ENCODE measurements around the gene LHX5.
"Not testable (repeated sequence)": the region's sequence is repeated elsewhere in the genome, so short reads cannot be mapped to it uniquely, and the experiment has no call there.

Gene LHX5

DNA sequence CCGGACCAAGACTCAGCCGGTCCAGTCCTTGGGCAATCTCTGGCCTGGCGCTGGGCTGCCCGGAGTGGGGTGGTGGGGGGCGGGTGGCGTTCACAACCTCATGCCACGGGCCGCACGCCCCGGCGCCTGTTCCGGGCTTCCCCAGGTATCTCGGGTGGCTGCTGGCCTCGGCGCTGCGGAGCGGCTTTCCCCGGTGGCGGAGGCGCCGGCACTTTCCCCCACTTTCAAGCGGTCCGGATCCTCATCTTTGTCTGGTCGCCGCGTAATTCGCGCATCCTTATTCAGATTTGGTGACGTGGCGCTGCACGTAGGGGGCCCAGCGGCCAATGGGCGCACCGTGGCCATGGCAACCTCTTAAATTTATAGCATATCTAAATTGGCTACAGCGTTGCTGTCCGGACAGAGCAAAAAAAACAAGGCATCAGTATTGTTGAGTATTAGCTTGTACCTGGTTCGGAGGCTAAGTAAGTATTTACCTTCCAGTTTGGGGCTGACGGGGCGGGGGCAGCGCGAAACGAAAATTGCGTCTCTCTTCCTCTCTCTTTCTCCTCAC lies at the start of gene LHX5:
Gene LHX5, minus strand, starts transcription at position 253 of the 553 bp plus-strand sequence. CDS start 373 bp downstream, outside the sequence.
- no peak for DNase-seq (ENCODE audit: low read depth in 2 of 2)

DNA sequence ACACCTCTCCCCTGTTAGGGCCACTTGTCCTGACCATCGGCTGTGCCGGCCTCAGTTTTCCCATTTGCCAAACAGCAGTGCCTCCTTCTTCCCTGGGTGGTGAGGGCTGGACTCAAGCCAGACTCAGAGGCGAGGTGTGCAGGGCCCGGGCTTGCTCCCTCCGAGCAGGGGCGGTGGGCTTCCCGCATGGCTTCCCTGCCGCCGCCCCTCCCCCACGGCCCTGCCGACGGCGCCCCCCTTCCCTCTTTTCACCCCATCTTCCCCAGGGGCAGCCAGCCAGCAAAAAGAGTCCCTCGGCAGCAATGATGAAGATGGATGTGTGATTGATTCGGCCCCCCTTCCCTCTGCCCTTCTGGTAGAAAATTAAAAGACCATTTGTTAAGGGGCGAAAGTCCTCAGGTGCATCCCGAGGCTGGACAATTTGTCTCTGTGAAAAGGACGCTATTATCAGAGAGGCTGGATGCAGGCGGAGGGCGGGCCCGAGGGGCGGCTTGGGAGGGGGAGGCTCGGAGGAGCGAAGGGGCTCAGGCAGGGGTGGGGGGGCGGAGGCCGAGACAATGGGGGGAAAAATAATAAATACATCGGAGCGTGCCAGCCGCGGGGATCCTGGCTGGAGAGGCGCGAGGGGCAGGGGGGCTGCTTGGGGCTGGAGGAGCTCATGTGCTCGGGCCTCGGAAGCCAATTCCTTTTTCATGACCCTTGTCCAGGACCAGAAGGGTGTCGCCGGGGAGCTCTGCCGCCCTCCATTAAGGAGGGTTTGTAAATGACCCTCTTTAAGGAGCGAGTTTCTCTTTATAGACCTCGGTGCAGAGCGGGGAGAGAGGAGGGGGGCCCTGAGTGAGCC lies 48.0 kb upstream of the LHX5 start:
- no peak for DNase-seq (ENCODE audit: low read depth in 2 of 2)

DNA sequence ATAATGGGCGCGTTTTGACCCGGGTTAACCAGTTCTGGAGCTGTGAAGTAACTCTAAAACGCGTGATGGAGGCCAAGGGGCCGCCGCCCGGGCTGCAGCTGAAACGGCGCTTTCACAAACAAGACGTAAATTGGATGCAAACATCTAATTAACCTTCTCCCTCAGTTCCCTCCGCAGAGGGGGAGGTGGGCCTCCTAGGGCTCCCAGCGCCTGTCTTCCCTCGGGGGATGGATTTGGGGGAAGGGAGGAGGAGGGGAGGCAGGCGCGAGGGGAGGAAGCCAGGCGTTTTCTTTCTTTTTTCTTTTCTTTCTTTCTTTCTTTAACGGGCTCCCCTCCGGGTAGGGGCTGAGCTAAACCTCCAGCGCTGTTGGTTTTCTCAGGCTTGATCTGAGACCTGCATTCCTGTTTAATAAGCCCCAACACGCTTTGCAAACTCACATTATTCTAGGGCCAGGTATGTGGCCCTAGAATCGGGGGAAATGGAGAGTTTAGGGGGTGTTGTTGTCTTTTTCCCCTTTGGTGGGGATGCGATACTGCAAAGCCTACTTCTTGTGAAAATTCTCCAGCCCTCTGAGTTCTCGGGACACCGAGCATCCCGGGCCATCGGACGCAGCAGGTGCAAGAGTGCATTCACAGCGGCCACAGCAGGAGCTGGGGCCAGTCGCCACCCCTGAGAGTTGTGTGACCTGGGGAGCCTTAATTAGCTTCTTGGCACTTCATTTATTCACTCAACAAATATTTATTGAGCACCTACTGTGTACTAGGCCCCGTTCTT lies 43.6 kb upstream of the LHX5 start:
- DNase-seq (ENCODE audit: low read depth in 2 of 2), result no peak

DNA sequence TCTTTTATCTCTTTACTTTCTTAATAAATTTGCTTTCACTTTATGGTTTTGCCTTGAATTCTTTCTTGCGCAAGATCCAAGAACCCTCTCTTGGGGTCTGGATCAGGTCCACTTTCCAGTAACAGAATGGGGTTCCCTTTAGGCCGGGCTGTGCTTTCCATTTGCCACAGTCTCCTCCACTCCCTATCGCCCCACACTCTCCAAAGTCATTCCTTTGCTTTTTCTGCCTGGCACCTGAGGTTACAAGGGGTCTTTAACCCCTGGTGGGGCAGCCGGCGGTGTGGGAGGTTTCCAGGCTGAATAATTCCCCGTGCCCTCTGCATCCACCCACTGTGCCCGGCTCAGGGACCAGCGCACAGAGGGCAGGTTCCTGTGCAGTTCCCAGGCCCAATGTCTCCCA lies 42.9 kb upstream of the LHX5 start:
- DNase-seq (ENCODE audit: low read depth in 2 of 2), result no peak

DNA sequence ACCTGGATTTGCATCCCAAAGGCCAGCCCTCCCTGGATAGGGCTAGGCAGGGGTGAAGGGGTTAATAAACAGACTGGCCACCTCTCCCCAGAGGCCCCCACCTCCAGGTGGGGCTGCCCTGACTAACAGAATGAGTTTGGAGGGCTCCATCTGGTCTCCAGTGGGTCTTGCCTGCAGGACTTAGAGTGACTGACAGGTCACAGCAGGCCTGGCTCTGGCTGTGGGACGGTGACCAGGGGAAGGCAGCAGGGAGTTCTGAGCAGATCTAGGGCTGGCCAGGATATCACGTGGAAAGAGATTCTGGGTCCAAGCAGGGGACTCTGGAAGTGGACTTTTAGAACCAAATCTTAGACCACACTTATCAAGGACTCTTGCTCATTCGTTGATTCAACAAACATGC lies 40.9 kb upstream of the LHX5 start:
- no peak for DNase-seq (ENCODE audit: low read depth in 2 of 2)

DNA sequence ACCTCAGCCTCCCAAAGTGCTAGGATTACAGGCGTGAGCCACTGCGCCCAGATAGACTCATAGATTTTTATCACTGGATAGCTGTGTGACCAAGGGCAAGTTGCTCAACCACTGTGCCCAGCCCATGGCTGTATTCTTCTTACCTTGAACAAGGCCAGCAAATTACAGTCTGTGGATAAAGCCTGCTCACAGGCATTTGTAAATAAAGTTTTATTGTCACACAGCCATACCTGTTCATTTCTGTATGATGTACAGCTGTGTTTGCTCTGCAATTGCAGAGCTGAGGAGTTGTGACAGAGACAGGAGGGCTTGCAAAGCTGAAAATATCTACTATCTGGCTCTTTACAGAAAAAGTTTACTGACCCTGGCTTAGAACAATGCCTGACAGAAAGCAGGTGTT lies 35.2 kb upstream of the LHX5 start:
- DNase-seq (ENCODE audit: low read depth in 2 of 2), result no peak

DNA sequence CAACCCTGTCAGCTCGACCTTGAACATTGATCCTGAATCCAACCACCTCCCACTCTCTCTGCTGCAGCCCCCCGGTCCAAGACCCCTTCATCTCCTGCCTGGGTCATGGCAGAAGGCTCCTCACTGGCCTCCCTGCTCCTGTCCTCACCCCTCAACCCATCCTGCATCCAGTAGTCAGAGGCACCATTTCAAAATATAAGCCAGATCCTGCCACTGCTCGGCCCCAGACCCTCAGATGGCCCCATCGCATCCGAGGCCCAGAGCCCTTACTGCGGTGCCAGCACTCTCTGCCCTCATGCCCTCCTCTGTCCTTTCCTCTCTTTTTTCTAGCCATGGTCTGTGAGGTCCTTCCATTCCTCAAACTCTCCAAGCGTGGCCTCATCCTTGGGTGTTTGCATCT lies 34.3 kb upstream of the LHX5 start:
- no peak for DNase-seq (ENCODE audit: low read depth in 2 of 2)

DNA sequence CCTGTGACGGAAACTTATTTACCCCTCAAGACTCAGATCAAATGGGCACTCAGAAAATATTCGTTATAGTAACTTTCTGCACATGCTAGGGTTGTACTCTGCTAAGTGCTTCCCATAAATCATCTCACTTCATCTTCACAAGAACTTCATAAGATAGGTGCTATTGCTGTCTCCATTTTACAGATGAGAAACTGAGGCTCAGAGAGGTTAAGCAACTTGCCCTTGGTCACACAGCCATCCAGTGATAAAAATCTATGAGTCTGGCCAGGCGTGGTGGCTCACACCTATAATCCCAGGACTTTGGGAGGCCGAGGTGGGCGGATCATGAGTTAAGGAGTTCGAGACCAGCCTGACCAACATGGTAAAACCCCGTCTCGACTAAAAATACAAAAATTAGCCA lies 33.2 kb upstream of the LHX5 start:
- DNase-seq (ENCODE audit: low read depth in 2 of 2), result no peak

DNA sequence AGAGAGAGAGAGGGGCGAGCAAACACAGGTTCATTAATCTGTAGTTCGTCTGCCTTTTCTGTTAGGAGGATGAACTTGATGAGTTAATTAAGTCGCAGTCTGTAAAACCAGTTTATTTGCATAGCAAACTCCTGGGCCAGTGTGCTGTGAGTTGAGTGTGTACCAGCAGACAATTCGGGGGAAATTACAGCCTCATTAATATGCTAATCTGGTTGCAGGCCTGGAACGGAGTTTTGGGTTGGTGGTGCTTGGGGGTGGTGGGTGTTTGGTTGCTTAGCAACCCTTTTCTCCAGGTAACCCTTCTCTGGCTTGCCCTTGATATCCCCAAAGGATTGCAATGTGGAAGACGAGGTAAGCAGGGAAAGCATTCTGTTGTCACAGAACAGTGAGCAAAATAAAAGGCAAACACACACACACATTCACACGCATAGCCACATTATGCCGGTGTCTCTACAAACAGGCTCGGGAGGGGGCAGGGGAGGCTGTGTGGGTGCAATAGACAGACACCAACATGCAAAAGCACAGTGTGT lies 29.2 kb upstream of the LHX5 start:
- no peak for DNase-seq (ENCODE audit: low read depth in 2 of 2)

DNA sequence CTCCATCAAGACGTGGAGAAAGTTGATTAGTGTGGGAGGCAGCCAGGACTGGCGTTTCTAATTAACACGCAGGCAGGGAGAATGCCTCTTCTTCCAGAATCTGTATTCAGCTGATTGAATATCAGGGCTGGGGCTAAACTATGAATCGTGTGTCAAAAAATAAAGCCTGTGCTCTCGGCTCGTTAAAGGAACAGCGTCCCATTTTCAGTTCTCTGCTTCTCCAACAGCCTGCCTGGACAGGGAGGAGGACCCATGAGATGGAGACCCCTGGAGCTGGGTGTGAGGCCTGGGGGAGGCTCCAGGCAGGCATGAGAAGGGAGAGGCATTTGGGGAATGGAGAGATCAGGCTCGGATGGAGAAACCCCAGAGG lies 28.6 kb upstream of the LHX5 start:
- no peak for DNase-seq (ENCODE audit: low read depth in 2 of 2)

DNA sequence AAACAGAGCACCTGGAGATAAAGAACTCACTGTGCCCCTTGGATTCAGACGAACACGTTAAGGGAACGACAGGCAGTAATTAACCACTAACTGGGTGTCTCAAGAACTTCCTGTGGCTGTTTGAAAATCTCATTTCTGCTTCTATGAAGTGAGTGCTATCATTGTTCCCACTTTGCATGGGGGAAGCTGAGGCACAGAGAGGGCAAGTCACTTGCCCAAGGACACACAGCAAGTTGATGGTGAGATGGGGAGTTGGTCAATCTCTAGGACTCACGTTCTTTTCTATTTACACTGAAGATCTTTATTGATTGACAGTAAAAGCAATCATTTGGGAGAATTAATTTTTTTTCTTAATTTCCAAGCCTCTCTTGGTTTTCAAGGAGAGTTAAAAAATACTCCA lies 26.8 kb upstream of the LHX5 start:
- no peak for DNase-seq (ENCODE audit: low read depth in 2 of 2)

DNA sequence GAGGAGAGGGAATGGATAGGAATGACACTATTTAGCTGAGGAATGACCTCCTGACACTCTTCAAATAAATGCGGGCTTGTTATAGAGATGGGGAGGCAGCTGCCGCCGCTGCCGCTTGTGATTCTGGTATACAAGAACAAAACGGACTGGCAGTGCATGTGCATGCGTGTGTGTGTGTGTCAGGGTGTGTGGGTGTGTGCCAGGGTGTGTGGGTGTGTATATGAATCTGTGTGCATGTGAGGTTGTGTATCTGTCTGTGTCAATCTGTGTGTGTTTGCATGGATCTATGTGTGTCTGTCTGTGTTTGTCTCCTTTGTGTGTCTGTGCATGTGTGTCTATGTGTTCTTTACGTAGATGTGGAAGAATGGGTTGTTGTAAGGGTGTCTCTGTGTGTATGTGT lies 26.0 kb upstream of the LHX5 start:
- DNase-seq (ENCODE audit: low read depth in 2 of 2), result no peak

DNA sequence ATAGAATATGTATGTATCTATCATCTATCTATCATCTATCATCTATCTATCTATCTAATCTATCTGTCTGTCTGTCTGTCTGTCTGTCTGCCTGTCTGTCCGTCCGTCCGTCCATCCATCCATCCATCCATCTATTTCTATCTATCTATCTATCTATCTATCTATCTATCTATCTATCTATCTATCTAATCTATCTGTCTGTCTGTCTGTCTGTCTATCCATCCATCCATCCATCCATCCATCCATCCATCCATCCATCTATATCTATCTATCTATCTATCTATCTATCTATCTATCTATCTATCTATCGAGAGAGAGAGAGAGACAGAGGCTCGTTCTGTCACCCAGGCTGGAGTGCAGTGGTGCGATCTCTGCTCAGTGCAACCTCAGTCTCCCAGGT lies 24.3 kb upstream of the LHX5 start:
- not testable (repeated sequence) for DNase-seq (ENCODE audit: low read depth in 2 of 2)

DNA sequence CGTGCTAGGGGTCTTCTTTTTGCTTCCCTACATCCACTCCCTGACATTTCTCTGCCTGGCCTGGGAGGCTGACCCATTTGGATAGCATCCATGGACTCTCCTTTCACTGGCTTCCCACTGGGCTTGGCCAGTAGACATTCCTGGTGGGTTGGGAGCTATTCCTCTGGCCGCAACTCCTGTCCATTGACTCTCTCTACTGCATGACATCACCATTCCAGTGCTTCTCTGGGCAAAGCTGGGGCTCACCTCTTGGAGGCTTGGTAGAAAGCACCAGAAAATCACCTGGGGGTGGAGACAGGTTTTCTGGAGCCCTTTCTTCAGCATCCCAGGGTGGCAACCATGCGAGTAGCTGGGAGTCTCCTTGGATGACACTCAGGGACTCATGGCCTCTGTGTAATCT lies 16.7 kb upstream of the LHX5 start:
- DNase-seq (ENCODE audit: low read depth in 2 of 2), result no peak

DNA sequence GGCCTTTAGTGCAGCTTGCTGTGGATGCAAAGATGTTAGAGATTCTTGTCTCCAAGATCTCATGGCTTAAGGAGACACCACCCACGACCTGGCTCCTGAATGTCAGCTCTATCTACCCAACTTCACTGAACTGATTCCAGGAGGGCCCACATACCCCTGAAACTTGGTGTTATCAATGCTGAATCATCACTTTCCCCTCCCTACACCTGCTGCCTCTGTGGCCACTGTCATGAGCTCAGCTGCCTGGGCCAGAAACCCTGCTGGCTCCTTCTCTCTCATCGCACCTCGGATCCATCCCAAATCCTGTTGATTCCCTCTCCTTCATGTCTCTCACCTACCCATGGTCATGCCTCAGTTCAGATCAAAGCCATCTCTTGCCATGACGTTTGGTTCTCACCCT lies 15.1 kb upstream of the LHX5 start:
- DNase-seq (ENCODE audit: low read depth in 2 of 2), result no peak

DNA sequence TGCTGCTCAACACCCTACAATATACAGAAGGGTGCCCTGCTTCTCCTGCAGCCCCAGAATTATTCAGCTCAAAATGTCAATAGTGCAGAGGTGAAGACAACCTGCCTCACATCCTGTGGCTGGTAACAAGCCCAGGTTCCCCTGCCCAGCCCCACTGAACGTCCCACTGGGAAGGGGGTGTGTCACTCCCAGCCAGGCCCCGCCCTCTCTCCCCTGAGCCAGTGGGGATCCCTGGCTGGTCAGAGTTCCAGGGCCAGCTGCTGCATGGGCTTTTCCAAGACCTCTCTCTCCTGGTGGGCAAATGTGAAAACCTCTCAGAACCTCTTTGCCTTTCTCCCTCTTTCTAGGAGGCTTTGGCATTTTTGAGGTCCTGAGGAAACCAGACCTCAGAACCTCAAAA lies 13.7 kb upstream of the LHX5 start:
- no peak for DNase-seq (ENCODE audit: low read depth in 2 of 2)

DNA sequence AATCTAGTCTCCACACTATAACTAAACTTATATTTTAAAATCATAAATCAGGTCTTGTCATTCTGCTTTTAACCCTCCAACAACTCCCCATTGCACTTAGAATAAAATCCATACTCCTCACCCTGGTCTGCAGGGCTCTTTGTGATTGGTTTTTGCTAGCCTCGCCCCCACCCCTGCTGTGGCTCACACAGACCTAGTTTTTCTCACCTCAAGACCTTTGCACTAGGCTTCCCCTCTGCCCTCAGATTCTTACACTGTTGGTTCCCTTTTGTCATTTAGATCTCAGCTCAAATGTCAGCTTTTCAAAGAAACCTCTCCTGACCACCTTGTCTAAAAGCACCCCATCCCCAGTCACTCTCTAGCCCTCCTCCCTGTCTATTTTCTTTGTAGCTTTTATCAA lies 10.7 kb upstream of the LHX5 start:
- DNase-seq (ENCODE audit: low read depth in 2 of 2), result no peak

DNA sequence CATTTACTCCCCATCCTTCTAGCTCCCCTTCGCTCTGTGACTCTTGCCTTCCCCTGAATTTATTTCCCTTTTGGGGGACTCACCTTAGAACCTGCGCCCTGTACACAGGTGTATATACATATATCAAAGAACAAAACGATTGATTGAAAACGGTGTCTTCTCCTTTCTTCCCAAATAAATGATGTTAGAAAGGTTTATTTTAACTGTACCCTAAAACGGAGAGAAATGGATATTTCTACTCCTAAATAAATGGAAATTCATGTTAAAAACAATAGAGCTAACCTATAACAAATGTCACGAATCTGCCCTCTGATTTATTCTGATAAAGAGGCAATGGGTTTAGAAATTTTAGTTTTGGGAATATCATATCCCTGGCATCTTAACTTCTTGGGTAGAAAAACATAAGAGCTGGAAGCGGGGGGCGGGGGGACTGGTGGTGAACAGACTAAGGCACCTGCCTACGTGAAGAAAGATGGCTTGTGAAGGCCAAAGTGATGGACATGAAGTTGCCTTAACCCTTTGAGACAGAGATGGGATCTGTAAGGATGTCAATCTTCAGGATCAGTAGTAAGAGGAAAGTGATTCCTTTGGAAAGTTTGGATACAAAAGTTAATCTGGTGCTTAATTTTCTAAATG lies 8.8 kb upstream of the LHX5 start:
- DNase-seq (ENCODE audit: low read depth in 2 of 2), result no peak

DNA sequence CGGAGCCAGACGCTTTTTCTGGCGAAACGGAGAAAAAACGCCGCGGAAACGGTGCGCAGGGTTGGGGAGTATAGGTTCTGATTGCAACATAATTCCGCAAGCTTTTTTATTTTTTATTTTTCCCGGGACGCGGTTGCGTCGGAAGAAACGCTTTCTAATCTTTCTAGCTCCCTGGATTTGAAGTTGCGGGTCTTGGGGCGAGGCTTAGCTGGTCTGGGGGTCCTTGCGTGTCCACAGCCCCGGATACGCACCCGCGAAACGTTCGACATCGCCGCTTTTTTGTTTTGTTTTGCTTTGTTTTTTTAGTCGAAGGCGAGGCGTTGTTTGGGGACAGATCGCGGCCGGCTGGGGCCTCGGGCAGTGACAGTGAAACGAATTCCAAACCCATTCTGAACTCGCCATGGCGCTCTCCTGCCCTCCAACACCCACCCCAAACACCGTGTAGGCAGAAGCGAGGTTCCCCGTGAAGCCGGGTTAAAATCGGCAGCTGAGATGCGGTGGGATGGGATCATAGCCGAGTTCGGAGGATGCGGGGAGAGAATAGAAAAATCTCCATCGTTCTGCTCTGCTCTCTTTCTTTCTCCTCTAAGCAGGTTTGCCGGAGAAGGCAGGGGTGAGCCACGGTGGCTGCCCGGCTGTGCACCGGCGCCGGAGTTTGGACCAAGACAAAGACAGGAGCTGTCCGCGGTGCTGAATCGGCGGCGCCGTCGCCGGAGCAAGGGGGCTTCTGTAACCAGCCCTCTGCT lies 8.1 kb upstream of the LHX5 start:
- no peak for DNase-seq (ENCODE audit: low read depth in 2 of 2)

DNA sequence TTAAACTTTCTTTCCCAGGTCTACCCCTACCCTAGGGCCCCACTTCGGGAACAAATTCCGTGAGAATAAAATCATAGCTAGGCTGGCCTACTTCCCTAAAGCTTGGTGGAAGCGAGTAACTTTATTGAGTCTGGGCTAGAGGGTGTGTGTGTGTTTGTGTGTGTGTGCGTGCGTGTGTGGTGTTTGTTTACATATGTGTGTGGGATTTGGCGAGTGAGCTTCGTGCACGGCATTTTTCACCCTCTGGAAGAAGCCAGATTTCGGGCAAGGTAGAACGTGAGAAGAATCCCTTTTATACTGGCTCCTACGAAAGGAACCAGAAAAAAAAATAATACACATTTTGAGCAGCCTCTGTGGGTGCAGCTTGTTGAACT lies 7.5 kb upstream of the LHX5 start:
- no peak for DNase-seq (ENCODE audit: low read depth in 2 of 2)

DNA sequence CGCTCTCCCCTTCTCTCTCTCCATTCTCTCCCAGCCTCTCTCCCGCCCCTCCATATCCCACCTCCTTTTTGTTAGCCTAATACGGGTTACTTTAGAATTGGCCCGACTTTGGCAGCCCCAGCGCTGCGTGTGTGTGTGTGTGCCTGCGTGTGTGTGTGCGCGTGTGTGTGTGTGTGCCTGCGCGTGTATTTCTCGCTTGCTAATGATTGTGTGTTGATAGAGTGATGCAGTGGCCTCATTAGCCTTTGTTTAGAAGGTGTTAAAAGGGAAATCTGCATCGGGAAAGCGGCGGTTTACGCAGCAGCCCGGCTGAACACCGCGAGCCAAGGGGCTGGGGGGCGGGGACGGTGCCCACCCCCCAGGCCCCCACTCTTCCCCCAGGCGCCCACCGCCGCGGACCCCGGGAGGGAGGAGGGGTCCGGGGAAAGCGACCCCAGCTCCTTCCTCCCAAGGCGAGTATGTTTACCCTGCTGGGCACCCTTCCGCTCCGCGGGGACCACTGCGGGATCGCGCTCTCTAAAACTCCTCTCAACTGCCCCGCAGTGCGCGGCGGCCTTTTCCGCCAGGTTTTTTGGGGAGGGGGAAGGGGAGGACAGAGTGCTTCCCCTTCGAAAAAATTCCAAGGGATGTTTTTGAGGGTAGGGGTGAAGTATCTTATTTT lies 6.8 kb upstream of the LHX5 start:
- DNase-seq (ENCODE audit: low read depth in 2 of 2), result no peak

Measured in activated CD8-positive, alpha-beta memory T cell treated with anti-CD3 and anti-CD28 coated beads for 4 hours (primary cell).